HCEC 1CT (cell line): ENCODE data around the gene MTA3.
"Not testable (repeated sequence)": the region's sequence is repeated elsewhere in the genome, so short reads cannot be mapped to it uniquely, and the experiment has no call there.

Experiments used
- DNase-seq: peaks from one replicate; pipeline ENCODE4 v3.0.0-alpha.2; 2017

MTA3 gene

GRCh38 chr2:42675815-42676214, 107.4 kb downstream of the MTA3 start:
- no peak for DNase-seq

- DNase-seq: no peak
Observed at GRCh38 chr2:42685303-42685702, 116.9 kb downstream of the MTA3 start.

DNA sequence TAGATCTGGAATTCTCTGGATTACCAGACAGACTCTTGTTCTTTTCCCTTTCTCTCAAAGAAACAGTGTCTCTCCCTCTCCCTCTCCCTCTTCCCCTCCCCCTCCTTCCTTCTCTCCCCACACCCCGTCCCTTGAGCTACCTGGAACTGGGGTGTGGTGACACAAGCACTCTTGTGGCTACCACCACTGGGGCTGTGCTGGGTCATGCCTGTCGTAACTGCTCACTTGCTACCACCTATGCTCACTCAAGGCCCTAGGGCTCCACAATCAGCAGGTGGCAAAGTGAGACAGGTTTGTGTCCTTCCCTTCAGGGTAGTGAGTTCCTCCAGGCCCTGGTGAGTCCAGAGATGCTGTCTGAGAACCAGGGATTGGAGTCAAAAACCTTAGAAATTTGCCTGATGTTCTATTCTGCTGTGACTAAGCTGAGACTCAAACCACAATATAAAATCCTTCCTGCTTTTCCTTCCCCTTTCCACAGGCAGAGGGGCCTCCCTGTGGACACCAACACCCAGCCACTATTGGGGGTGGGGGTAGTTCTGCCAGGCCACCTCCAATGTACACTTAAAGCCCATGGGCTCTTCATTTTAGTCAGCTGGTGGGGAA, 124.7 kb downstream of the MTA3 start:
- no peak for DNase-seq

DNA sequence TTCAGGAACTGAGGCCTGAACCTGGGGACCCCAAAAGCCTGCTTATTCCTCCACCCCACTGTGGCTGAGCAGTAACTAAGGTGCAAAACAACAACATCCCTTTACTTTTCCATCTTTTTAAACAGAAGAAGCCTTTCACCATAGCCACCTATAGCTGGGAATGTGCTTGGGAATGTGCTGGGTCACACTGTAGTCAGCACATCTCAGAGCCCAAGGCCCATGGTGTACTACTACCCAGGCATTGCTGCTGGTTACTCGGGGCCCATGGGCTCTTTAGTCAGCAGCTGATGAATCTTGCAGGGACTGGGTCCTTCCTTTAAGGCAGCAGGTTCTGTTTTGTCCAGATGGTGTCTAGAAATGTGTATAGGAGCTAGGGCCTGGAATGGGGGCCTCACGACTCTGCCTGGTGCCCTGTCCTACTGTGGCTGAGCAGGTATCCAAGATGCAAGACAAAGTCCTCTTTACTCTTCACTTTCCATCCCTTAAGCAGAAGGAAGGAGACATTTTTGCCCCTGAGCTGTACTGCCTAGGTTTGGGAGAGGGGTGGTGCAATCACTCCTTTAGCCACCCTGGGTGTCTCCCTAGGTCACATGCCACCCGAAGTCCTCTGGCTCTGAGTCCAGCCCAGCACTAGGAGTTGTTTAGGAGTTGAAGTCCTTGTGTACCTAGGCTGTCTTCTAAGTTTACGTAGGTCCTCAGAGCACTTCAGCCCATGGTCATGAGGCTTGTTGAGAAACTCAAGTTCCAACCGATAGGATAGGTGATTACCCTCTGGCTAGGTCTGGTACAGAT, 125.5 kb downstream of the MTA3 start:
- no peak for DNase-seq

- no peak for DNase-seq
Observed at GRCh38 chr2:42696987-42697386, 128.6 kb downstream of the MTA3 start.

DNA sequence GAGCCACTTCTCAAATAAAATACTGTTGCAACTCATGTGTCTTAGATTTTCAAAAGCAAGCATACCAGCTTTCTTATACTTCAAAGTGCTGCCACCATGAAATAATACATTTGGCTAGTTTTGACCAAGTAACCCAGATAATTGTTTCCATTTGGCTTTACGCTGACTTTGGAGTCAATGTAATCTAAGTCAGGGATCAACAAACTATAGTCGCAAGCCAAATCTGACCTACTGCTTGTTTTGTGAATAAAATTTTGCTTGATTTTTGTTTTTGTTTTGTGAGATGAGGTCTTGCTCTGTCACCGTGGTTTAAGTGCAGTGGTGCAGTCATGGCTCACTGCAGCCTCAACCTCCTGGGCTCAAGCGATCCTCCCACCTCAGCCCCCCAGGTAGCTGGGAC, 130.5 kb downstream of the MTA3 start:
- no peak for DNase-seq

DNA sequence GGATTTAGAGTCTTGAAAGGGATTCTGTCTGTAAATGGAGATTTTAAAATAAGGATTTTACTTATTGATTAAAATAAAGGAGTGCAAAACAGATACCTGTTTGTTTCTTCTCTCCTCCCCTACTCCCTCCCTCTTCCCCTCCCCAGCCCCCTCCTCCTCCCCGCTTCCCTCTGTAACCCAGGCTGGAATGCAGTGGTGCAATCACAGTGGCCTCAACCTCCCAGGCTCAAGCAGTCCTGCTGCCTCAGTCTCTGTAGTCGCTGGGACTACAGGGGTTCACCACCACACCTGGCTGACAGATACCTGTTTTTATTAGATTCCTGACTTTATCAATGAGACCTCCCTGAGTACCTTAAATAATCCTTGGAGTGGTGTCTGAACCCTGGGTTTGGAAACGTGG, 138.4 kb downstream of the MTA3 start:
- DNase-seq: no peak

DNA sequence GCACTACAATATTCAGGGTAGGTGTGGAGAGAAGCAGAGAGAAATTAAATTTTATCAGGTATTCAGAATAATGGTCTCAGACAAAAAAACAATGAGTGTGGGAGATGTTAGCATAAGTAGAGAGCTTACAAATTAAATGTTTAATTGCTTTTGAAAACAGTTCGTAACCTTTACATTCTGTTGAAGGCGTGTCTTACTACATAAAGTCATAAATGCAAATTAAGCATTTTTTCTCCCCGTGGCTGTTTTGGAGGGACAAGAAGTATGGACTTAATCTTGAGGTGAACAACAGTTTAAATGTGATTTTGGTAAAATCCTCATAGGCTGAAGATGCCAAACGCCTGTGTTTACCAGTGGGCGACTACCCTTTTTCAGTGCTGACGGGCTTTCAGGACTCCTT, 139.7 kb downstream of the MTA3 start:
- no peak for DNase-seq

DNA sequence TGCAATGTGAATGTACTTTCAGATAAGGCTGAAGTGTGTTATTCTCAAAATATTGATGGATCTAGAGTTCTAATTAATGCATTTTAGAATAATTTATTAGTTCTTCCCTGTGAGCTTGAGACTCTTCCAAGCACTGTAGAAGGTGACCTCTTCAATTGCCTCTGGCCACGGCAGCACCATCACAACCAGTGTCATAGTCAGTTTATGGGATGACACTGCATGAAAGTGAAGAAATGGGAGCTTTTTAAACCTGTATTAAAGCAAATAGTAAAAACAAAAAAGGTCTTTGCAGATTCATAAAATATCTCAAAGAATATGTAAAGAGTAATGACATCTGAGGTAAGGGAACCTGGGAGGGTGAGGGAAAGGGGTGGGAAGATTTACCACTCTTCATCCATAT, 143.5 kb downstream of the MTA3 start:
- no peak for DNase-seq

DNA sequence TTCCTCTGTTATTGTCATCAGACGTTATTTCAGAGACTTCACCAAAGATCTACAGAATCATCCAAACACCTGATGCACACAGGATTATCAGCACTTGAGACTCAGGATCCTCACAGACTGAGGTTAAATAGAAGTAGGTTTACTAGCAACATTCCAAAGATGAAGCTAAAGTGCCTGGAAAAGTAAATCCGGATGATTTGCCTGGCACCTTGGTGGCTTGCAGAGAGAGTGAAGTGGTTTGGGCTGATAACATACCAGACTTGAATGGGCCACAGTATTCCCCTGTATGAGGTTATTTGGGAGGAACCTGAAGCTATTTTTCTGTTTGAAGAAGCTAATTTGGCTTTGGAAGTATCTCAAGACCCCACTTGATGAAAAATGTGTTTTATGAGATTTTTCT, 144.5 kb downstream of the MTA3 start:
- no peak for DNase-seq

GRCh38 chr2:42713920-42714319, 145.5 kb downstream of the MTA3 start:
- DNase-seq: no peak

DNA sequence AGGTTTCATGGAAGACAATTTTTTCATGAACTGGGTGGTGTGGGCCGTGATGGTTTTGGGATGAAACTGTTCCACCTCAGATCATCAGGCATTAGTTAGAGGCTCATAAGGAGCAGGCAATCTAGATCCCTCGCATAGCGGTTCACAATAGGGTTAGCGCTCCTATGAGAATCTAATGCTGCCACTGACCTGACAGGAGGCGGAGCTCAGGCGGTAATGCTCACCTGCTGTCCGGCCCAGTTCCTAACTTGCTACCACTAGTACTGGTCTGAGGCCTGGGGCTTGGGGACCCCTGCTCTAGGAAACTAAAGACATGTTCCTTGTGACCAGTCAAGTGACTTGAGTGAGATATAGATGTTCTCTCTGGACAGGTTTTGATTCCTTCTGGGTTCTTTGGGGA, 146.3 kb downstream of the MTA3 start:
- no peak for DNase-seq

DNA sequence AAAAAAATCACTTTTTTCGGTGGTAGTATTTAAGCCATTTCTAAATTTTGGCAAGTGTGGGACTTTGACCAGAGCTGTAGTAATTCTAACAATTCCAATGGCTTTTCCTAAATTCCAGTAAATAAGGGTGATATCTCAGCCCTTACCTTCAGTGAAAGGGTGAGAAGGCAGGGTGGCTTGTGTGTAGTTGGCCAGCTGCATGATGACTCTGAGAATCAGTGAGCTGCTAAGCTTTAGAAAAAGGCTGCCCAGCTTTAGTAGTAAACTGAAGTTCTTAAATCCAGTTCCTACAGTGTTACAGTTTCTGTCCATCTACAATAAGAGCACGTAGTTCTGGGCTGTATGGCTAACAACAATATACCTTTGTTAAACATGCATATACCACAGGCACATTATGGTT, 153.5 kb downstream of the MTA3 start:
- no peak for DNase-seq

DNA sequence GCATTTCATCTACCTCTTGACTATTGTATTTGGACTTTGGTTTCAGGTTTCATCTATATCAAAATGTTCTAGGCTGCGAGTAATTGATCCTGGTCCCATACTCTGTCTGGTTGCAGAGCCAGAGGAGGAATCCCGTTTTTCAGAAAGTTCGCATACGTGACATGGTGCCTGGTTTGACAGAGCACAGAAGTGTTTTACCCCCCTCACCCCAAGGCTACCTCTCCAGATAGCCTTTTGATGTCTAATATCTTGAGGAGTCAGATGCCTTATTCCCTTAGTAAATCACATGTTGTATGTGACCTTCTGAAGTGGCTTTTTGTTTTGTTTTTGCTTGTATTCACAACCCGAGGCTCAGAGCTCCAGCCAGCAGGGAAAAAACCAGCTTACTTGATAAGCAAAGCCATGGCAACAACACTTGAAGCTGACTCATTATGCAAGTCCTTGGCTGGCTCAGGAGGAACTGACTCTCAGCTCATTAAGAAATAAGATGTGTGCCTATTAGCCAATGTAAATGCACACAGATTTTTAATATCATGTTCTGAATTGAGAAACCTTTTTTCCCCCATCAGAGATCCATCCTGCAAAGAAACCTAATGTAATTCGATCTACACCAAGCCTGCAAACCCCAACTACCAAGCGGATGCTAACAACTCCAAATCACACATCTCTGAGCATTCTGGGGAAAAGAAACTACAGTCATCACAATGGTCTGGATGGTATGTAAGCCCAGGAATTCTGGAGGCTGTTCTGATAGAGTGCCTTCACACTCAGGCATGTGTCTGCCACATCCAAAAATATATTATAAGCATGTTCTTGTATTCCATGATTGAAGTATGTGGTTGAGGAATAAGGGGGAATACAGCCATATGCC, 154.1 kb downstream of the MTA3 start:
- peak; percentile 58 for DNase-seq

- DNase-seq: no peak
Observed at GRCh38 chr2:42723465-42723864, 155.0 kb downstream of the MTA3 start.

DNA sequence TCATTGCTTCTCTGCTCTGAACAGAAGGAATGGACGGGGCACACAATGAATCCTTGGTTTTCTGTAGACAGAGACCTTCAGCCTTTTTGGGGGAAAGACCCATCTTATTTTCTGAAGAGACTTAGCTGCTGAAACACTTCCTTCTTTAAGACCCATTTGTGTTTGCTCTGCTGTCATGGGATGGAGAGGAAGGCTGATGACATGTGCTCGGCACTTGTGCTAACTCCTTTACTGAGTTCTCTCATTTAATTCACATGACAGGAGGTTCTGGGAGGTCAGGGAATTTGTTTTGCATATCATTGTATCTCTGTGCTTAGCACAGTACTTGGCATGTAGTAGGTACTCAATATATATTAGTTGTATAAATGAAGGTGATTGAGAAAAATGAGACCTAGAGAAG, 156.5 kb downstream of the MTA3 start:
- DNase-seq: no peak

GRCh38 chr2:42725657-42726056, 157.2 kb downstream of the MTA3 start:
- DNase-seq: no peak

GRCh38 chr2:42726680-42727079, 158.2 kb downstream of the MTA3 start:
- DNase-seq: no peak

GRCh38 chr2:42731316-42731715, 162.9 kb downstream of the MTA3 start:
- DNase-seq: not testable (repeated sequence)

DNA sequence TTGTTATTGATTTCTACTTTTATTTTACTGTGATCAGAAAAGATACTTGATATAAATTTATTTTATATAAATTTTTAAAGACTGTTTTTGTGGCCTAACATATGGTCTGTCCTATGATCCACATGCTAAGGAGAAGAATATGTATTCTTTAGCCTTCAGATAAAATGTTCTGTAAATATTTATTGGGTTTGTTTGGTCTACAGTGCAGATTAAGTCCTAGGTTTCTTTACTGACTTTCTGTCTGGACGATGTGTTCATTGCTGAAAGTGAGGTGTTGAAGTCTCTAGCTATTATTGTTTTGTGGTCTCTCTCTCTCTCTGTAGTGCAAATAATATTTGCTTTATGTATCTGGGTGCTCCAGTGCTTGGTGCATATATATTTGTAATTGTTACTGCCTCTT, 165.4 kb downstream of the MTA3 start:
- no peak for DNase-seq

DNA sequence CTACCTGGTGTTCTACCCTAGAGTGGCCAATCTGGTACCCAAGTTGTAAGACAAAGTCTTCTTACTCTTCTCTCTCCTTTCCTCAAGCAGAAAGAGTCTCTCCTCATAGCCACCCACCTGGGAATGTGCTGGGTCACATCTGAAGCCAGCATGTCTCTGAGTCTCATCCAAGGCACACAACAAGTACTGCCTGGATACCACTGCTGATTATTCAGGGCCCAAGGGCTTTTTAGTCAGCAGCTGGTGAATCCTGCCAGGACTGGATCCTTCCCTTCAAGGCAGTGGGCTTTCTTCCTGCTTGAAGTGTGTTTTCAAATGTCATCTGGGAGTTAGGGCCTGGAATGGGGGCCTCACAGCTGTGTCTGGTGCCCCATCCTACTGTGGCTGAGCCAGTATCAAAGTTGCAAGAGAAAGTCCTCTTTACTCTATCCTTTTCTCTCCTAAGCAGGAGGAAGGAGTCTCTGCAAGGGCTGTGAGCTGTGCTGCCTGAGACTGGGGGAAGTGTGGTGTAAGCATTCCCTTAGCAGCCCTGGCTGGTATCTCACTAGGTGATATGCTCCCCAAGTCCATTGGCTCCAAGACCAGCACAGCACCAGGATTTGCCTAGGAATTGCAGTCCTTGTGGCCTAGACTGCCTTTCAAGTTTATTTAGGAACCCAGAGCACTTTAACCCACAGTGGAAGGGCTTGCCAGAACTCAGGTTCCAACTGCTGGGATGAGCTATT, 168.3 kb downstream of the MTA3 start:
- DNase-seq: no peak

GRCh38 chr2:42741140-42741539, 172.7 kb downstream of the MTA3 start:
- no peak for DNase-seq
